Right ventricle myocardium superior (tissue), 1 donor: ENCODE results near the gene CDH11. TPM values are rescaled to one million over a fixed set of nuclear protein-coding genes. Genes with fewer than 3 reads are reported as not detected.

Experiments used
- ATAC-seq: fragments of 200-7000 bp; cut with Tn5 transposase; one replicate; pipeline ENCODE4 v1.9.1; 2020; ENCODE audit warnings: mild to moderate bottlenecking; ENCODE audit not compliant: poor library complexity
- DNase-seq: peaks from one replicate; pipeline ENCODE4 v3.0.0-alpha.2; 2020
- intact Hi-C: fragments of 100-400 bp; cut with DNase I; formaldehyde crosslinking; loops from one replicate; pipeline ENCODE4 v1.11.2; 2022
- total RNA-seq: library from RNA; stranded (reverse); fragmentation: NEBNext Ultra II Directional; extraction: Animal tissue kit (Norgen Biotek cat#: 25700); gene quantifications from one replicate; pipeline ENCODE4 v1.2.1, GENCODE V29; 2021
- donor health status: DM: no; HTN: yes; CAD: no; lungs with severe emphysema.

Gene CDH11
- total RNA-seq, 1 donor from 2014 or later: 9.7 TPM

DNA sequence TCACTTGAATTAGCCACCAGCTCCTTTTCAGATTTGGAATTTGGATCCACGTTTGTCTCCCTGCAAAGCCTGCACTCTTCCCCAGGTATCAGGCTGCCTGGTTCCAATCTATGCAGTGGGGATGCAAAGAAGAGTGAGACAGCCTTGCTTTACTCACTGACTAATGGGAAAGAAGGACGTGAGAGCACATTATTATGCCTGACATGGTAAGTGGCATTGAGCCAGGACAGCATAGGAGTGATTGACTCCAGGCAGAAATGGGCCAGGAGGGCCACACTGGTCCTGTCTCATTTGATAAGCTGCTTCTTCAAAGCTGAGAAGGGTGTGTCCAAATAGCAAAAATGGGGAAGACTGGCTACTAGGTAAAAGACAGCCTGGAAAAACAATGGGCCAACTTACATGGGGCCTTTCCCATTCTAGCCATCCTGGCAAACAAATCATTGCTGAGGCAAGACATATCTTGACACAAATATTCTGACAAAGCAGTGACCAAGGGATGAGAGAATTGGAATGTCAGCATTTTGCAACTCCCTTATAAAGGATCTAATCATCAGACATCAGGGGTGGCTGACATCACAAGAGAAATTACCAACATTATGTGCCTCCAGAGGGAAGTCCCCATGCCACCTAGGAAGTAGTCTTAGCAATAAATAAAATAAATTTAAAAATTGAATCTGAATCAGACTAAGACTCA, 38.6 kb downstream of the CDH11 start:
- DNase-seq: no peak
- intact Hi-C loops: no loop called here
- ATAC-seq: no peak

DNA sequence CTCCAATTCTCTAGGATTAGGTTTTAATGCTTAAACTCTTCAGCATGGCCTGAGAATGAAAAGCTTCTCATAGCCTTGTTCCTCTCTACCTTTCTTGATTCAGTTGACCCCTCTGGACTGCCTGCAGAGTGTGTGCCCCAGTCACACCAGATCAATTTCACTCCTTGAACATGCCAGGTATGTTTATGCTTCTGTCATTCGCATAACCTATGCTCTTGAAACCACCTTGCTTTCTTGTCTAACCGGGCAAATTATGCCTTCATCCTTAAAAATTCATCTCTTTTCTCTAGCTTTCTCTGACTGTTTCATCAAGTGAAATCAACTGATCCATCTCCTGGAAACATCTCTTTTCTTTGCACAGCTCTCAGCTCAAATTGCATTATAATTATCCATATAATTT, 42.3 kb downstream of the CDH11 start:
- ATAC-seq (no peak), DNase-seq (no peak)
- intact Hi-C loops: no loop called here

DNA sequence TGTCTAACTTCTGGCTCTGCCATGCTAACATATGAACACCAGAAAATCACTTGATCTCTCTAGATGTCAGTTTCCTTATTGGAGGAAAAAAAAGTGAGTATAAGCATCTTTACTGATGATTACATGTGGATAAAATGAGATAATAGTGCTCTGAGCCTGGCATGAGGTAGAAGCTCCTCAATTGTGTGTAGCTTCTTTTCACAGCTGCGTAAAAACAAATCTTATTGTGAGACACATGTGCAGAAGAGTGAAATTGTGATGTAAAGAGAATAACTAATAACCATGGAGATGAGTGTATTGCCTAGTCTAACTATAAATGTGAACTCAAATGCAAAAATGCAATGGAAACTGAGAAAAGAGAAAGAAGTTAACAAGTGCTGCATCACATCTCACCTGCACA, 44.7 kb downstream of the CDH11 start:
- intact Hi-C loops: no loop called here
- ATAC-seq (no peak), DNase-seq (no peak)

DNA sequence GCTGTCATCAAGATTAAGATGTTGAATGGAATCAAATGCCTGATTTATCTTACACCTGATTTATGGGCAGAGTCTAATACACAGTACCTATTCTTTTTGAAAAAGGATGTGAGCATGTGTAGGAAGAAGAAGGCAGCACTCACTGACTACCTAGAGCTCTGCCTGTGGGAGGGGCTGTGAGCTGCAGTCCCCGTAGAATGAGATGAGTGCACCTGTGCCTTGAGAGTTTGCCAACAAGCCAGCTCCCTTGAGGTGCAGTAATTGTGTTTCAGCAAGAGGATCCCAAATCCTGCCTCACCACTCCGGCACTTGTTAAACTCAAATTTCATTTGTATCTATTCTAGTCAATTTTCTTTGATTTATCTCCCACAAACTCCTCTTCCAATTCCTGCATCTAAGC, 46.0 kb downstream of the CDH11 start:
- no peak for ATAC-seq
- intact Hi-C loops: no loop called here

DNA sequence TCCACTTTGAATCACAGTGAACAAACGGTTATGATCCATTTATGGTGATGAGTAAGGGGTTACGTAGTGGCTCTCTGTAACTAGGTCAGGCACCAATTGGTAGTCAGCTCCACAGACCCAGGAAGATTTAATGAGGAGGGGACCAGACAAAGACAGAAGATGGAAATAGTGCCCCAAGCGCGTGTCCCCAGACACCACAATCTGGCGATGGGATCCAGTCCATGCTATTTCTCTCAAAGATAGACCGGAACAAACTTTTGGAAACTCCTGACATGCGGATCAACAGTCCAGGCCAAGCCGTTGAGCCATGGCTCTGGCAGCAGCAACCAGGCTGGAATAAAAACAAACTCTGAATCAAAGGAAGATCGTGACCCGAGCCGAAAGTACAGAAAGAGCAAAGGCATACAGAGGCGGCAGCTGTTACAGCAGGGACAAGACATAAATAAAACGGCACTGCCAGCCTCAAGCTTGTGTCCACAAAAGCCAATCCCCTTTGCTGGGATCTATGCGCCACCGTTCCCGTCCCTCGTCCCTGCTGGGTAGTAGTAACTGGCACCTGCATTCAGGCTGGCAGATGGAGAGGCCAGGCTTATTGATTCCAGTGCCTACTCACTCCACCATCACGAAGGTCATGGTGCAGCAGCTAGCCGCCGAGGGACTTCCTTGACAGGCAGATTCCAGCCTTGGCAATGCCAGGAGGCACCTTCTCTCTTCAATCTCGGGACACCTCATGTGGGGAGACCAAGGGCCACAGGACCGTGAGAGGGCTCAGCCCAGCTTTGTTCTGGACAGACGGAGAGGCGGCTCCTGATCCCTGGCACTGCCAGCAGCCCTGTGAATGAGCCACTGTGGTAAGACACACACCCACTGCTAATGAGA, 50.2 kb downstream of the CDH11 start:
- DNase-seq (peak; percentile 58), ATAC-seq (peak; percentile 80)
- intact Hi-C loops: no loop called here

More for the DNA sequence above, 46.0 kb downstream of the CDH11 start:
- no peak for DNase-seq

DNA sequence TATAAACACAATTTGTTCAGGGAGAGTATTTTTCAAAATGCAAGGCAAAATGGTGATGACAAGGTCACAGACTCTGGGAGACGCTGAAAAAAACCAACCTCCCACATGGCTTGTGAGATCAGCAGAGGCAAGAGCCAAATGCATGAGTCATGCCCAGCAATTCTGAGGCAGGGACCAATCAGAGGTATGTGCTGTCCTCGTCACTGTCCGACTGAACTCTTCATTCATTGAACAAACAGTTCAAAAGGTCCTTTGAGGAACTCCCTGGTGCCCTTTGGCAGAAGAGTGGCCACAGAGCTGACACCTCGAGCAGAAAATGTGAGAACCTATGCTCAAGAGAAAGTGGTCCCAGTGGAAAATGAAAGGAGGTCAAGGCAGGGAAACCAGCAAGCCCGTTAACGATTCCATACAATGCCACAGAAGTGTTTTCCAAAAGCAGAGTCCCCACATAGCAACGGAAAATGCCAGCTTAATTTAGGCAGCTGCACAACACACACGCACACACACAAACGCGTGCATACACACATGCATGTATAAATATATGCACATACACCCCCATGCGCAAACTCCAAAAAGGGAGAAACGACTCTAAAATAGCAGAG, 50.9 kb downstream of the CDH11 start:
- peak; percentile 59 for DNase-seq
- intact Hi-C loops: no loop called here
- peak; percentile 94 for ATAC-seq

DNA sequence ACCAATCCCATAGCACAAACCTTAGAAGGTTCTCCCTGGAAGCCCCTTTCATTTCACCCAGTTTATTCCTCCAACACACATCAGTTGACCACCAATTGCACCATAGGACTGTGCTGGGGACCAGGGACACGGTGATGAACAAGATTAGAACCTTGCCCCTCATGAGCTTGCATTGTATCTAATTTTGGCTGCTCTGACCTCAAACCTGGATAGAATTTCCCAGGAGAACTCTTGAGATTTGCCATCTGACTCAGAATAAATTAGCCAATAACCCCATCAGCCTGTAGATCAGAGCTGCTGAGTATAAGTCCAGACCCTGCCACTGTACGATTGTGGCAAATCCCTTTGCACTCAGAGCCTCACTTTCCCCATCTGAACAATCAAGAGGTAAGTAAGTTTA, 52.1 kb downstream of the CDH11 start:
- no peak for ATAC-seq
- intact Hi-C loops: no loop called here
- no peak for DNase-seq

DNA sequence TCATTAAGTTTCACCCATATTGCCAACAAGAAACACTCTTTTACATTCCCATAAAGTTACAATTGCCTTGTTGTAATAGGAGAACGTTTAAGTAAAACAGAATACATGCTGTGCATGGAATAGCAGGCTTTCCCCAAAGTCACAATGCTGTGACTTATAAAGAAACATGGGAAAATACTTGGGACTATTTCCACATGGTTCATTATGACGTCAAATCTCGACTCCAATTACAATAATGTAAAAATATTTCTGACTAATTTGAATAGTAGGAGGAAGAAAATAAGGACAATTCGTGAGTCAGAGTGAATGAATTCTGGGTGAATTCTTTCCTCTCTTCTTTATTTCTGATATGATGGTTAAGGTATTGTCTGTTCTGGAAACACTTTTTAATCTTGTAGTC, 52.8 kb downstream of the CDH11 start:
- intact Hi-C loops: no loop called here
- no peak for DNase-seq
- no peak for ATAC-seq

DNA sequence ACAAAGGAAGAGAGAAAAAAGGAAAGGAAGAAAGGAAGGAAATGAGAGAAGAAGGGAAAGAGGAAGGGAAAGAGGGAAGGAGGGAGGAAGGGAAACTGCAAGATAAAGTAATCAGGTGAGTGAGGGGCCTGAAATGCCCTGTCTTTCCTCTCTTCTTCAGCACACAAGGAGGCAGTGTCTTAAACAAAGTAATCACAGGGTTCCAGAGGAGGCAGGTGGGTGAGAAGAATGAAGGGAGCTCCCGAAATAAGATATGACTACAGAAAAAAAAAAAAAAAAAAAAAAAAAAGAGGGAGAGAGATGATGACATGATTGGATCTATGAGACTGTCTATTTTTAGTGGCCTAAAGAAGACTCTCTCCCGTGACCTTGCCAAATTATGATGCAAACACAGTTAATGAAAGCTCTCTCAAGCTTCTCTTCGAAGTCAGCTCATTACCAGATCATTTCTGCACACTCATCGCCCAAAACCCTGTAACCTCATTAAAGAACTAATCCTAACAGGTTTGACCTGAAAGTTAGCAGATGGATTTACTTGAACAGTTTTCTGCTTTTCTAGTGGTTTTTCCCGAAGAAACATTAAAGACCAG, 53.6 kb downstream of the CDH11 start:
- no peak for DNase-seq
- intact Hi-C loops: no loop called here
- ATAC-seq: no peak

DNA sequence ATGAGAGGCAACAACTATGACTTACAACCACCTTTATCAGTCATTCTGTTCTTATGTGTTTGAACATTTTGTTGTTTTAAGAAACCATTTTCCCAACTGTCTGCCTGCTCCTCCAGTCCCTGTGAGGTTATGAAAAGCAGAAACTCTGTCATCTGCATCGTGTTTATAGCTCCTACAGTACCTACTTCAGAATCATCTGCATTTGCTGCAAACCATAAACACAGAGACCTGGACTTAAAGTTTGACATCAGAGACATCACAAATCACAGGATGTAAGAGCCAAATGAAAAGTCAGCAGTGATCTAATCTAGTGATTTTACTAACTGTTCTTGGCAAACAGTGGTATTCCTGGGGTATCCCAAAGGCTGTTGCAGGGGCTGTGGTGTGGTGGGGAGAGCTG, 55.2 kb downstream of the CDH11 start:
- no peak for DNase-seq
- intact Hi-C loops: no loop called here
- no peak for ATAC-seq

DNA sequence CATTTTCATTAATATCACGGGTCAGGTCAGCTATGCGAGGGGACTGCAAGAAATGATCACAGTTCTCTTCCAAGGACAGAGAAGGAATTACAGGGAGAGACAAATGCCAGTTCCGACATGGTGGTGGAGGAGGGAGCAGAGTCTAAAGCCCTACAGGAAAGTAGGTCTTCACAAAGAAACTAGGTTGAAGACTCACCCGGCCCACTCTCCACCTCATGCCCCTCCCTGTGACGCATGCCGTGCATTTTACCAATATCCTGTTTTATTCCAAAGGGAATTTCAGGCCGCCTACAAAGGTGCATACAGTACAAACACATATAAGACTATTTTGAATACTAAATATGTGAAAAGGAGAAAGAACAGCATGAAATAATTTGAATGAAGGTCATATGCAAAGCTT, 56.8 kb downstream of the CDH11 start:
- ATAC-seq: no peak
- DNase-seq: no peak
- intact Hi-C loops: no loop called here

DNA sequence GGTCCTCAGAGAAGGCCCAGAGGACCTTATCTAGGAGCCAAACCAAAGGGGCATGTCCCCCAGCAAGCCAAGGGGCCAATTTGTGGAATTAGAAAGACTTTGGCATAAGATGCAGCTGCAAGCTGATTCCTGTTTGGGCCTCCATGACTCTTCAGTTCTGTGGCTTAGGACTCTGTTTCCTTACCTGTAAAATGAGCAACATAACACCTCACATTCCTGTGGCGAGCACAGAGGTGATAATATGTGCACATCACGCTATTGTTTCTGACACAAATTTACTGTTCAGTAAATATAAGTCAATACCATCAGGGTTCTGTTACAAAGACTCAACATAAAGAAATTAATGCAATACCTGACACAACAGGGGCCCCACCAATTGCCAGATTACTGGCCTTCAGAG, 57.7 kb downstream of the CDH11 start:
- intact Hi-C loops: no loop called here
- DNase-seq (no peak), ATAC-seq (no peak)

DNA sequence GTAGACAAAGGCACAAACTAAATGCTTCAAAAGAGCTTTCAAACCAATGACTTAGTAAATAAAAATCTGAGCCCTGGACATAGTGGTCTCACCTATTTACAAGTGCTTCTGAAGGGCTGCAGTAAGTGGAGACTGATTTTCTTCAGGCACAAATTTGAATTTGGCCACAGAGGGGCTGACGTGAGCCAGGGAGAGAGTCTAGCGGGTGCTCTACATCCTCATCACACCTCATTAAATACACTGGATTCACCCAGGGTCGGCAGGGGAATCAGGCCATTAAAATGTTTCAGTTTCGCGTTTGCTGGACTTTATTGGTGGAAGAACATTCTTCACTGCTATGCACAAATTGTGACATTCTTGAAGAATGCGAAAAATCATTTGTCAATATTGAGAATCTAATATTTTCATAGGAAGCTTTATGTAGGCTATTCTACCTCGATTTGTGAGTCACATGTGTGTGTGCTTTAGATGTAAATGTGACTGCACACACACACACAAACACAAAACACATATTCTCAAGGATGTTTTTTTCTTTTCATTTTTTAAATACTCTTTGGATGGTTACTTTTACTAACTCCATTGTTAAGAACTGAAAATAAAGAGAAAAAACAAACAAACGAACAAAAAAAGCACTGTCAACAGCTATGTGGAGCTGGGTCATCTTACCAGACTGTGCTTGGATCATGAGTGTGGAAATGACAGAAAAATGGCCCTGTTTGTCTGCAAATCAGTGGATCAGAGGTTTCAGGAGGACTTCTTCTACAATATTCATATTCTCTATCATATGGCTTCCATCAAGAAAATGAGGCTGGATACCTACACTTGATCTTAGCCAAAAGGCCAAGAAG, 58.9 kb downstream of the CDH11 start:
- no peak for DNase-seq
- no peak for ATAC-seq
- intact Hi-C loops: no loop called here

DNA sequence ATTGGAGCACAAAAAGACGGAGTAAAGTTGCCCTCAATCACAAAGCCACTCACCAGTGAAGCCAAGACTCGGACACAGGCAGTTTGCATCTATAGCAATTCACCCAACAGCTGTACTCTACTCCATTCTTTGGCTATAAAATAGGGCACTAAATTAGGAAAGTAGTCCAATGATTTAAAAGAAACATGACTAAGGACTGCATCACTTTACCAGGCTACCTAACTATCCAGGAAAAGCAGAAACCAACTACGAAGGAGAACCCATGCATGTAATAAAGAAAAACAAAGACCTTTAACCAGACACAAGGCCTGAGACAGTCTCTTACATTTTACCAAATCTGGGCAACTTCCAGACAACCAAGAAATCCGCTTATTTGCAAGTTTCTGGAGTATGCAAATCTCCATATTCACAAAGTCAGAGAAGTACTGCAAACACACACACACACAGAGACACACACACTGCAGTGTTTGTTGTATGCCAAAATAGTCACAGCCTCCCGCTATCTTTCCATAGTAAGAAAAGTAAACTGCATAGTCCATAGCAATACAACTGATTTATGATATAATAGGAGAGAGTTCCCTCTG, 59.8 kb downstream of the CDH11 start:
- no peak for ATAC-seq
- intact Hi-C loops: no loop called here

DNA sequence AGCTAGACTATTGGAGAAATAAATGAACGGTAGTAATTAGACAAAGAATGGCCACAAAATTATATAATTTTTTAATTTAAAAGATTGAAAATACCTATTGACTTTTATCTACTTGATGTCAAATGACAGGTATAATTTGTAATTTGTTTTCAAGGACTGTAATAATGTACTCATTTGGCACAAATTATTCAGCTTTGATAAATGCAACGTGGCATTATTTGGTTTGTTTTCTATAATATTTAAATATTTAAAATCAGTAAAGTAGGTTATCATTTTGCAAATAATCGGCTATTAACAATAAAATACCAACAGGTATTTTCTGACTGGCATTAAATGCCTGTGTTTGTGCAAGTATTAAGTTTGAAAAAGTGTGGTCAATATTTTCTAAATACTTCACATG, 60.6 kb downstream of the CDH11 start:
- intact Hi-C loops: no loop called here
- DNase-seq (no peak), ATAC-seq (no peak)

More for the DNA sequence above, 59.8 kb downstream of the CDH11 start:
- no peak for DNase-seq

DNA sequence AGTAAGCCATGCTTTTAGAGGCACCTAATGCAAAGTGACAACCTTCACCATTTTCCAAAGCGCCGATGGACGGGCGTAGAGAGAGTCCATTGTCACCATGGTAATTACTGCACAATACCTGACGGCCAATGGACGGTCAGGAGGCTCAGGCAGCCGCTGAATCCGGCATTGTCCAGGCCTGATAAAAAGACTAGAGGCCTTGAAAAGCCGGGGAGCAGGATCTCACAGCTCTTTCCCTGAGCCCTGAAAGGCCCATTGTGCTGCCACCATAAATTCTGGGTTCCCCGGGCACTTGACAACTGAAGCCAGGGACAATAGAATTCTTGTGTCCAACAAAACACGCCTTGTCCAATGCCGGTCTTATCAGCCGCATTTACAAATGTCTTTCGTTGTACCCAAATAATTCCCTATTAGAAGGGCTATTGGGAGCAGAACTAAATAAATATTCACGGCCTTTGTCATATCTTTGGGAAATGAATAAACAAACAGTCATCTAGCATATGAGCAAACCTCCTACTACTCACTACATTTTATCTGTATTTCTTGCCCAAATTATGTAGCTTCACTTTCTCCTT, 62.4 kb downstream of the CDH11 start:
- intact Hi-C loops: no loop called here
- ATAC-seq (no peak), DNase-seq (no peak)

DNA sequence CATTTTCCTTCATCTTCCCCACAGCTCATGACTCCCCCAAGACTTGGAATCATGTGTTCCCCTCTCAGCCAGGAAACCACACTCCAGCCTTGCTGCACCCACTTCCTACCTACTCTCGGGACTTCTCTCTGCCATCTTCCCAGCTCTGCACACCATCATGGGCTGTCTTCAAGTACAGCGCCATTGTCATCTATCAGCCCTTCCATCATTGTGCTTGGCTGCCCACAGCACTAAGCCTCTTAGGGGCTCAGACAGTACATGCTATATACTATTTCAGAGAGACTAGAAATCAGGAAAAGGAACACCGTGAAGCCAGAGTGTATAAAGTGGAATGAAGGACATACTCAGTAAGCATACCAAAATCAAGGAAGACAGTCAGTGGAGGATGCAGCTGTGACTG, 64.7 kb downstream of the CDH11 start:
- intact Hi-C loops: no loop called here
- ATAC-seq: no peak
- no peak for DNase-seq

DNA sequence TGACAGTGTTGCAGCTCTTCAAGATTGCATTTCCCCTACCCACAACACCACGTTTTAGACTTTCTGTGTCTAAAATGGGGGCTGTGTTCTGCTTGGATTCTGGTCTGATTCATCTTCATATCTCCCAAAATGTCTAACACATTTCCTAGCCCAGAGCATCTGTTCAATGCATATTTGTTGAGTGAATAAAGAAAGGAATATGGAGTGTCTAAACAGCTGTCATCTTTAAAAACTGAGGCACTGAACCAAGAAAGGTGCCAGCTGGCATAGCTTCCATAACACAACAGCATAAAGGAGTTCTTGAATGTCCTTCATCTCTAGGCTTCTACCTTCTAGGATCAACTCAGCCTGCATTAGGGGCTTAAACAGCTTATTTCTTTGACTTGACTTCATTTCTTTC, 67.4 kb downstream of the CDH11 start:
- no peak for DNase-seq
- no peak for ATAC-seq
- intact Hi-C loops: no loop called here
